GM12801 (cell line): Measurements from ENCODE around the gene CD151.

Experiments used
- CTCF ChIP-seq: IDR thresholded peaks from one replicate; pipeline ENCODE4 v1.5.1; 2011; ENCODE audit warnings: control low read depth; ENCODE audit not compliant: insufficient read length; ENCODE audit errors: extremely low read depth

Gene CD151

GRCh38 chr11:884578-885070 lies 51.9 kb downstream of the CD151 start:
- no peak for TF ChIP-seq CTCF

GRCh38 chr11:886568-886967 lies 53.8 kb downstream of the CD151 start:
- no peak for TF ChIP-seq CTCF

- TF ChIP-seq CTCF: no peak
These were observed 54.8 kb downstream of the CD151 start for GRCh38 chr11:887589-887988.
